ENCODE measurements around the gene JRKL.

The JRKL gene

DNA sequence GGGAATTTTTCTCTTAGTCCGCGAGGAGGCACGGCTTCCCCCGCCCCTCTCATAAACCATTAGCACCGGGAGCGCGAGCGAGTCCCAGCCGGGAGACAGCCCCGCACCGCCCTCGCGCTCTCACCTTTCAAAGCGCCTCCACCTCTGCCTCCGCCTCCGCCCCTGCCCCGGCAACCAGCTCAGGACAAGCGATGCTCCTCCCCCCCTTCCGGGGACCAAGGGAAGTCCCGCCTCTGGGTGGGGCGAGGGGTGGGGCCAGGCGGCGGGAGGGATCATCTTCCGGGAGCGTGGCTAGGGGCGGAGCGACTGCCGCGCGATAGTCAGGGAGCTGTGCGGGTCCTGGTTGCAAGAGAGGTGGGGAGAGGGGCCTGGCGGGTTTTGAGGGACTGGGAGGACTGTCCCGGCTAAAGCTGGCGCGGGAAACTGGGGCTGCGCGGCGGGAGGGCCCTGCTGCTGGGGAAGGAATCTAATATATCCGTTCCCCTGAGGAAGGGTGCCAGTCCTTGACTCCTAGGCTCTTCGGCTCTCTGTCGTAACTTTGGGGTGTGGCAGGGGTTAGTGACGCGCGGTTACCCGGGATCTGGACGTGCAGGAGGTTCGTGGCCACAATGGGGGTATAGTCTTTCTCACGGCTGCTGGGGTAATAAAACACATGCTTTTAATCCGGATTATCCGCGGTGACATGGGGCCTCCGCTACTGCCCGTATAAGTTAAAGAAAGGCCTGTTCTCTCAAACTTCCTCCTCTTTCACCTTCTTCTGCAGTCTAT, at the start of gene JRKL, which contains the start of gene CCDC82:
Gene JRKL (plus strand): TSS at position 294 of the 768 bp plus-strand sequence. CDS start 637 bp downstream, outside the sequence.
Gene CCDC82 (minus strand): TSS at position 193 of the 768 bp plus-strand sequence. CDS start 5,165 bp downstream, outside the sequence.
- TF ChIP-seq TEAD4 (IDR thresholded peaks at IDR 0.05): no peak
- TF ChIP-seq CREB1 (IDR thresholded peaks at IDR 0.05; ENCODE audit: low read depth): peak; percentile 36; the same call in 1 of the 2 replicates
- peak; percentile 74 for TF ChIP-seq CEBPB (IDR thresholded peaks at IDR 0.05)
- TF ChIP-seq TCF12 (IDR thresholded peaks at IDR 0.05; ENCODE audit: low read depth): 0 out of 2 replicates have a peak, but pooled peaks have one; percentile 13
- peak; percentile 74; the same call in 1 of the 2 replicates for TF ChIP-seq TAF1 (IDR thresholded peaks at IDR 0.05; ENCODE audit: low read depth)
- TF ChIP-seq YY1 (IDR thresholded peaks at IDR 0.05; ENCODE audit: low read depth): no peak
- TF ChIP-seq, protein P1, sequence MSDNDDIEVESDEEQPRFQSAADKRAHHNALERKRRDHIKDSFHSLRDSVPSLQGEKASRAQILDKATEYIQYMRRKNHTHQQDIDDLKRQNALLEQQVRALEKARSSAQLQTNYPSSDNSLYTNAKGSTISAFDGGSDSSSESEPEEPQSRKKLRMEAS (IDR thresholded peaks at IDR 0.05): peak; percentile 34
- TF ChIP-seq, protein P2, sequence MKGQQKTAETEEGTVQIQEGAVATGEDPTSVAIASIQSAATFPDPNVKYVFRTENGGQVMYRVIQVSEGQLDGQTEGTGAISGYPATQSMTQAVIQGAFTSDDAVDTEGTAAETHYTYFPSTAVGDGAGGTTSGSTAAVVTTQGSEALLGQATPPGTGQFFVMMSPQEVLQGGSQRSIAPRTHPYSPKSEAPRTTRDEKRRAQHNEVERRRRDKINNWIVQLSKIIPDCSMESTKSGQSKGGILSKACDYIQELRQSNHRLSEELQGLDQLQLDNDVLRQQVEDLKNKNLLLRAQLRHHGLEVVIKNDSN (IDR thresholded peaks at IDR 0.05): no peak
- no peak for TF ChIP-seq EP300 (IDR thresholded peaks at IDR 0.05; ENCODE audit: borderline replicate concordance)
- TF ChIP-seq, protein P3, sequence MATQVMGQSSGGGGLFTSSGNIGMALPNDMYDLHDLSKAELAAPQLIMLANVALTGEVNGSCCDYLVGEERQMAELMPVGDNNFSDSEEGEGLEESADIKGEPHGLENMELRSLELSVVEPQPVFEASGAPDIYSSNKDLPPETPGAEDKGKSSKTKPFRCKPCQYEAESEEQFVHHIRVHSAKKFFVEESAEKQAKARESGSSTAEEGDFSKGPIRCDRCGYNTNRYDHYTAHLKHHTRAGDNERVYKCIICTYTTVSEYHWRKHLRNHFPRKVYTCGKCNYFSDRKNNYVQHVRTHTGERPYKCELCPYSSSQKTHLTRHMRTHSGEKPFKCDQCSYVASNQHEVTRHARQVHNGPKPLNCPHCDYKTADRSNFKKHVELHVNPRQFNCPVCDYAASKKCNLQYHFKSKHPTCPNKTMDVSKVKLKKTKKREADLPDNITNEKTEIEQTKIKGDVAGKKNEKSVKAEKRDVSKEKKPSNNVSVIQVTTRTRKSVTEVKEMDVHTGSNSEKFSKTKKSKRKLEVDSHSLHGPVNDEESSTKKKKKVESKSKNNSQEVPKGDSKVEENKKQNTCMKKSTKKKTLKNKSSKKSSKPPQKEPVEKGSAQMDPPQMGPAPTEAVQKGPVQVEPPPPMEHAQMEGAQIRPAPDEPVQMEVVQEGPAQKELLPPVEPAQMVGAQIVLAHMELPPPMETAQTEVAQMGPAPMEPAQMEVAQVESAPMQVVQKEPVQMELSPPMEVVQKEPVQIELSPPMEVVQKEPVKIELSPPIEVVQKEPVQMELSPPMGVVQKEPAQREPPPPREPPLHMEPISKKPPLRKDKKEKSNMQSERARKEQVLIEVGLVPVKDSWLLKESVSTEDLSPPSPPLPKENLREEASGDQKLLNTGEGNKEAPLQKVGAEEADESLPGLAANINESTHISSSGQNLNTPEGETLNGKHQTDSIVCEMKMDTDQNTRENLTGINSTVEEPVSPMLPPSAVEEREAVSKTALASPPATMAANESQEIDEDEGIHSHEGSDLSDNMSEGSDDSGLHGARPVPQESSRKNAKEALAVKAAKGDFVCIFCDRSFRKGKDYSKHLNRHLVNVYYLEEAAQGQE (IDR thresholded peaks at IDR 0.05; ENCODE audit: low read depth): no peak
- TF ChIP-seq NFIC (IDR thresholded peaks at IDR 0.05): 0 out of 2 replicates have a peak, but pooled peaks have one; percentile 3
- no peak for TF ChIP-seq FOXM1 (IDR thresholded peaks at IDR 0.05; ENCODE audit: borderline replicate concordance, low read depth)
- TF ChIP-seq ZBTB7A (IDR thresholded peaks at IDR 0.05; ENCODE audit: low read depth): no peak; the same call in 1 of the 2 replicates
- TF ChIP-seq EGR1 (IDR thresholded peaks at IDR 0.05): peak; percentile 75
- TF ChIP-seq RAD21 (IDR thresholded peaks at IDR 0.05; ENCODE audit: low read depth): no peak; the same call in 1 of the 2 replicates

DNA sequence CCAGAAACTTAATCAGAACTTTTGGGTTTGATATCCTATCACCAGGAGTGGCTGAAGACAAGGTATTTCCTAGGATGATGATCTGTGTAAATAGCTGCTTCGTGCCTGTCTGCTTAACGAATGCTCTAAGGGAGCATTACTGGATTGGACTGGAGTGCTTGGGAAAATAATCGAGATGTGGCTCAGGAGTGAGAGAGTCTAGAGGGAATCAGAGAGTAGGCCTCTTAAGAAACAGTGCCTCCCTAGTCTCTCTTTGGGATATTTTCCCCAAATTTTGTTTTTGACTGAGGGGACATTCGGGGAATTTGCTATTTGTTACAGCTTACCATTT, 49.3 kb upstream of the JRKL start:
- TF ChIP-seq YY1 (IDR thresholded peaks at IDR 0.05; ENCODE audit: low read depth): no peak
- no peak for TF ChIP-seq TCF12 (IDR thresholded peaks at IDR 0.05; ENCODE audit: low read depth)
- TF ChIP-seq CREB1 (IDR thresholded peaks at IDR 0.05; ENCODE audit: low read depth): no peak
- no peak for TF ChIP-seq EP300 (IDR thresholded peaks at IDR 0.05; ENCODE audit: borderline replicate concordance)
- TF ChIP-seq RAD21 (IDR thresholded peaks at IDR 0.05; ENCODE audit: low read depth): no peak
- no peak for TF ChIP-seq TEAD4 (IDR thresholded peaks at IDR 0.05)
- no peak for TF ChIP-seq NFIC (IDR thresholded peaks at IDR 0.05)
- TF ChIP-seq, protein P1 (IDR thresholded peaks at IDR 0.05): no peak
- no peak for TF ChIP-seq TAF1 (IDR thresholded peaks at IDR 0.05; ENCODE audit: low read depth)
- TF ChIP-seq CEBPB (IDR thresholded peaks at IDR 0.05): no peak
- TF ChIP-seq EGR1 (IDR thresholded peaks at IDR 0.05): no peak
- TF ChIP-seq FOXM1 (IDR thresholded peaks at IDR 0.05; ENCODE audit: borderline replicate concordance, low read depth): no peak
- TF ChIP-seq, protein P3 (IDR thresholded peaks at IDR 0.05; ENCODE audit: low read depth): no peak
- no peak for TF ChIP-seq ZBTB7A (IDR thresholded peaks at IDR 0.05; ENCODE audit: low read depth)
- TF ChIP-seq, protein P2 (IDR thresholded peaks at IDR 0.05): no peak

DNA sequence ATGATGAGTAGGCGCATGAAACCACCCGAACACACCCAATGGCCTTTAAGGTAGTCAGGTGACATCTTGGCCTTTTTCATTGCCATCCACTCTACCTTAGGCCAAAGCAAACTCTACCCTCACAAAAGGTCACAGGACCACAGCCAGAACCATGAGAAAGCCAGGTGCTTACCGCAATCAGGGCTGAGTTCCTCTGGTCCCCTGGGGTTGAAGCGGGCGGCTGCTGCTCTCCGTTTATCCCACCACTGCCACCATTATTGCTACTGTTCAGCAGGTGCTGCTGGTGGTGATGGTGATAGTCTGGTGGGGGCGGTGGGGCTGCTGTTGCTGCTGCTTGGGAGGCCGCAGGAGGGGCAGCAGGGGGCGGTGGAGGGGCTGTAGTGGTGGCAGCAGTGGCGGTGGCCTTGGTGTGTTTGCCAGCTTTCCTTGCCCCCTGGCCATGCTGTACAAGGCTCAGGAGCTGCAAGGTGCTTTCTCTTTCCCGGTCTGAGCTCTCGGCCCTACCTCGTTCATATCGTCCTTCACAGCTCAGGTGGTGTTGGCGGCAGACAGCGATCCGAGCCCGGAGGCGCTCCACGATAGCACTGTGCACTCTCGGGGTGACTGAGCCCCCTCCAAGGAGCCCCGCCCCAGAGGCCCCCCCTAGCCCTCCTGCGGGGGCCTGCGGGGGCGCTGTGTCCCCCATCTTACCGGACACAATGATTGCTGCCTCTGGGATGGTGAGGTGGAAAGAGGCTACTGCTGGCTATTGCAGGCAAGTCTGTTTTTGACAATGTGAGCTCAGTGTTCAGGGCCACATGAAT, 48.4 kb upstream of the JRKL start:
- TF ChIP-seq CREB1 (IDR thresholded peaks at IDR 0.05; ENCODE audit: low read depth): no peak
- no peak for TF ChIP-seq TEAD4 (IDR thresholded peaks at IDR 0.05)
- TF ChIP-seq, protein P1 (IDR thresholded peaks at IDR 0.05): no peak
- no peak for TF ChIP-seq RAD21 (IDR thresholded peaks at IDR 0.05; ENCODE audit: low read depth)
- no peak for TF ChIP-seq TAF1 (IDR thresholded peaks at IDR 0.05; ENCODE audit: low read depth)
- no peak for TF ChIP-seq NFIC (IDR thresholded peaks at IDR 0.05)
- no peak for TF ChIP-seq FOXM1 (IDR thresholded peaks at IDR 0.05; ENCODE audit: borderline replicate concordance, low read depth)
- no peak for TF ChIP-seq CEBPB (IDR thresholded peaks at IDR 0.05)
- TF ChIP-seq, protein P2 (IDR thresholded peaks at IDR 0.05): no peak
- TF ChIP-seq ZBTB7A (IDR thresholded peaks at IDR 0.05; ENCODE audit: low read depth): no peak
- no peak for TF ChIP-seq YY1 (IDR thresholded peaks at IDR 0.05; ENCODE audit: low read depth)
- TF ChIP-seq EP300 (IDR thresholded peaks at IDR 0.05; ENCODE audit: borderline replicate concordance): no peak
